Measurements from ENCODE around the gene SNX10.

GRCh38 chr7:26390016-26390415, 98.4 kb downstream of the SNX10 start:
- TF ChIP-seq, protein P1, sequence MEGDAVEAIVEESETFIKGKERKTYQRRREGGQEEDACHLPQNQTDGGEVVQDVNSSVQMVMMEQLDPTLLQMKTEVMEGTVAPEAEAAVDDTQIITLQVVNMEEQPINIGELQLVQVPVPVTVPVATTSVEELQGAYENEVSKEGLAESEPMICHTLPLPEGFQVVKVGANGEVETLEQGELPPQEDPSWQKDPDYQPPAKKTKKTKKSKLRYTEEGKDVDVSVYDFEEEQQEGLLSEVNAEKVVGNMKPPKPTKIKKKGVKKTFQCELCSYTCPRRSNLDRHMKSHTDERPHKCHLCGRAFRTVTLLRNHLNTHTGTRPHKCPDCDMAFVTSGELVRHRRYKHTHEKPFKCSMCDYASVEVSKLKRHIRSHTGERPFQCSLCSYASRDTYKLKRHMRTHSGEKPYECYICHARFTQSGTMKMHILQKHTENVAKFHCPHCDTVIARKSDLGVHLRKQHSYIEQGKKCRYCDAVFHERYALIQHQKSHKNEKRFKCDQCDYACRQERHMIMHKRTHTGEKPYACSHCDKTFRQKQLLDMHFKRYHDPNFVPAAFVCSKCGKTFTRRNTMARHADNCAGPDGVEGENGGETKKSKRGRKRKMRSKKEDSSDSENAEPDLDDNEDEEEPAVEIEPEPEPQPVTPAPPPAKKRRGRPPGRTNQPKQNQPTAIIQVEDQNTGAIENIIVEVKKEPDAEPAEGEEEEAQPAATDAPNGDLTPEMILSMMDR (conservative IDR thresholded peaks at IDR 0.05; ENCODE audit: low read depth, low read length), result no peak
- TF ChIP-seq EZH2 (IDR thresholded peaks at IDR 0.05; ENCODE audit: low read length, unreplicated experiment), result no peak

All from PC-3 (cell line).